Right lobe of liver (tissue), 4 donors: ENCODE results near the gene TCEANC.

Experiments used
- POLR2A ChIP-seq: fragments of 450-650 bp; IDR thresholded peaks from one replicate; pipeline ENCODE4 v1.6.1; 2017; ENCODE audit warnings: antibody characterized with exemption, mild to moderate bottlenecking
- TF ChIP-seq, protein P1 (sequence below), 4 donors: fragments of 200-600 bp in 3 of 4; fragments of 450-650 bp in 1 of 4; IDR thresholded peaks; one replicate each; pipeline versions ENCODE4 v1.5.1 to v1.8.0; 2016 to 2022; ENCODE audit warnings: antibody characterized with exemption in 4 of 4, mild to moderate bottlenecking in 2 of 4
- donor health status: DM: no; HTN: no; CAD: no.
- donor health status: DM: no; HTN: no; CAD: no.
- donor health status: DM: no; HTN: yes; CAD: no.

DNA sequence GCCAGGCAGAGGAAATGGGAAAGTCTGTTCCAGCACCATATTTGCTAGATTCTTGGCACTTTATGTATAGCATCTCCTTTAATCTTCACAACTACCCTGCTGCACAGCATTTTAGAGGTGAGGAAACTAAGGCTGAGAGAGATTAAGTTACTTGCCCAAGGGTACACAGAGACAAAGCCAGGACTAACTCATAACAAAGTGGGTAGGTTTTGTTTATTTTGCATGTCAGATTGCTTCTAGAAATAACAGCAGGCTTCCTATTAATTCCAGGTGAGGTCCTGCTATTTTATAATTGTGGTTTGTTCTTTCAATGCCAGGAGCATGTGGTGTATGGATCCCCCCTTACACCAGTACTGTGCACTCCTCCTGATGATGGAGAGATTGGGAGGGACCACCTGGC, 15.0 kb downstream of the TCEANC start:
- no peak for TF ChIP-seq POLR2A
- TF ChIP-seq, protein P1, sequence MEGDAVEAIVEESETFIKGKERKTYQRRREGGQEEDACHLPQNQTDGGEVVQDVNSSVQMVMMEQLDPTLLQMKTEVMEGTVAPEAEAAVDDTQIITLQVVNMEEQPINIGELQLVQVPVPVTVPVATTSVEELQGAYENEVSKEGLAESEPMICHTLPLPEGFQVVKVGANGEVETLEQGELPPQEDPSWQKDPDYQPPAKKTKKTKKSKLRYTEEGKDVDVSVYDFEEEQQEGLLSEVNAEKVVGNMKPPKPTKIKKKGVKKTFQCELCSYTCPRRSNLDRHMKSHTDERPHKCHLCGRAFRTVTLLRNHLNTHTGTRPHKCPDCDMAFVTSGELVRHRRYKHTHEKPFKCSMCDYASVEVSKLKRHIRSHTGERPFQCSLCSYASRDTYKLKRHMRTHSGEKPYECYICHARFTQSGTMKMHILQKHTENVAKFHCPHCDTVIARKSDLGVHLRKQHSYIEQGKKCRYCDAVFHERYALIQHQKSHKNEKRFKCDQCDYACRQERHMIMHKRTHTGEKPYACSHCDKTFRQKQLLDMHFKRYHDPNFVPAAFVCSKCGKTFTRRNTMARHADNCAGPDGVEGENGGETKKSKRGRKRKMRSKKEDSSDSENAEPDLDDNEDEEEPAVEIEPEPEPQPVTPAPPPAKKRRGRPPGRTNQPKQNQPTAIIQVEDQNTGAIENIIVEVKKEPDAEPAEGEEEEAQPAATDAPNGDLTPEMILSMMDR (IDR thresholded peaks at IDR 0.05): no peak
